Calu3 (cell line): ENCODE data around the gene CDH13. TPM values are rescaled to one million over a fixed set of nuclear protein-coding genes. Genes with fewer than 3 reads are reported as not detected.

Source experiments
- BruUV-seq: library from RNA; stranded (reverse); fragments of 400-500 nt; replicated peaks from 2 replicates; lab custom pipeline; 2021; lab: Mats Ljungman, UMichigan
- CTCF ChIA-PET: fragments of 300-600 bp; sonication (Branson Sonifier 250); formaldehyde crosslinking; loops from one replicate; lab custom pipeline; 2022; ENCODE audit warnings: antibody characterized with exemption; lab: Charles Lee
- DNase-seq: peaks from one replicate; pipeline ENCODE4 v3.0.0; 2022
- H3K27ac Mint-ChIP-seq: one replicate; pipeline ENCODE4 v1.8.0; 2022; ENCODE audit warnings: mixed read lengths; ENCODE audit not compliant: unreplicated experiment
- H3K27me3 Mint-ChIP-seq: one replicate; pipeline ENCODE4 v1.8.0; 2022; ENCODE audit warnings: mixed read lengths; ENCODE audit not compliant: unreplicated experiment
- H3K36me3 Mint-ChIP-seq: one replicate; pipeline ENCODE4 v1.8.0; 2022; ENCODE audit warnings: mild to moderate bottlenecking, moderate library complexity, mixed read lengths; ENCODE audit not compliant: insufficient read depth, unreplicated experiment
- H3K4me1 Mint-ChIP-seq: one replicate; pipeline ENCODE4 v1.8.0; 2022; ENCODE audit warnings: mild to moderate bottlenecking, low read depth, mixed read lengths; ENCODE audit not compliant: unreplicated experiment
- H3K4me3 Mint-ChIP-seq: one replicate; pipeline ENCODE4 v1.8.0; 2022; ENCODE audit warnings: mild to moderate bottlenecking, low read depth, moderate library complexity, mixed read lengths; ENCODE audit not compliant: unreplicated experiment
- H3K9me3 Mint-ChIP-seq: one replicate; pipeline ENCODE4 v1.8.0; 2022; ENCODE audit warnings: low read depth, mixed read lengths; ENCODE audit not compliant: unreplicated experiment
- intact Hi-C: fragments of 100-400 bp; cut with micrococcal nuclease; formaldehyde crosslinking; loops from one replicate; pipeline ENCODE4 v1.10.0; 2022; ENCODE audit not compliant: unreplicated experiment
- total RNA-seq: library from RNA; stranded (reverse); gene quantifications from 2 replicates; pipeline ENCODE4 v1.2.3, GENCODE V29; 2022
- TF ChIP-seq, protein P1 (sequence below): fragments of 200-600 bp; IDR thresholded peaks from one replicate; pipeline ENCODE4 v1.8.0; 2022; ENCODE audit warnings: antibody characterized with exemption; ENCODE audit not compliant: unreplicated experiment

CDH13 gene
- total RNA-seq, 1 experiment from 2014 or later, result not detected

DNA sequence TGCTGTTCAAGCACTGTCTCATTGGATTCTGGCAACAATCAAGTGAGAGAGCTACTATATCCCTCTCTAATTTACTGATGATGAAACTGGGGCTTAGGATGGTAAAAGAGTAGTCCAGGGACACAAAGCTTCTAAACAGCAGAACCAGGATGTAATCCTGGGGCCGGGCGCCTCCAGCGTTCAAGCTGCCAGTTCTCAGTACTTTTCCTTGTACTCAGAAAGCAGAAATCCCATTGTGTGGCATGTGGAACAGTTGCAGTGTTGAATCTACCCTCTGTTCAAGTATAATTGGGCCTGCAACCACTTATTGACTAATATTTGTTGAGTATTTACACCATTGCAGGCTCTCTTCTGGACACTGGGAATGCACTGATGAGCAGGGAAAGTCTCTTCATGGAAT lies 14.5 kb upstream of the CDH13 start:
- no peaks in the 10 kb centered on the region for H3K4me1 Mint-ChIP-seq
- H3K9me3 Mint-ChIP-seq, result peaks cover 9% of the 10 kb centered on the region
- intact Hi-C loops, result no loop called here
- TF ChIP-seq, protein P1, sequence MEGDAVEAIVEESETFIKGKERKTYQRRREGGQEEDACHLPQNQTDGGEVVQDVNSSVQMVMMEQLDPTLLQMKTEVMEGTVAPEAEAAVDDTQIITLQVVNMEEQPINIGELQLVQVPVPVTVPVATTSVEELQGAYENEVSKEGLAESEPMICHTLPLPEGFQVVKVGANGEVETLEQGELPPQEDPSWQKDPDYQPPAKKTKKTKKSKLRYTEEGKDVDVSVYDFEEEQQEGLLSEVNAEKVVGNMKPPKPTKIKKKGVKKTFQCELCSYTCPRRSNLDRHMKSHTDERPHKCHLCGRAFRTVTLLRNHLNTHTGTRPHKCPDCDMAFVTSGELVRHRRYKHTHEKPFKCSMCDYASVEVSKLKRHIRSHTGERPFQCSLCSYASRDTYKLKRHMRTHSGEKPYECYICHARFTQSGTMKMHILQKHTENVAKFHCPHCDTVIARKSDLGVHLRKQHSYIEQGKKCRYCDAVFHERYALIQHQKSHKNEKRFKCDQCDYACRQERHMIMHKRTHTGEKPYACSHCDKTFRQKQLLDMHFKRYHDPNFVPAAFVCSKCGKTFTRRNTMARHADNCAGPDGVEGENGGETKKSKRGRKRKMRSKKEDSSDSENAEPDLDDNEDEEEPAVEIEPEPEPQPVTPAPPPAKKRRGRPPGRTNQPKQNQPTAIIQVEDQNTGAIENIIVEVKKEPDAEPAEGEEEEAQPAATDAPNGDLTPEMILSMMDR, result no peak
- peaks cover 10% of the 10 kb centered on the region for H3K27me3 Mint-ChIP-seq
- no peak overlapping the region for H3K4me3 Mint-ChIP-seq
- no TSS peak for BruUV-seq
- no peak overlapping the region for H3K27ac Mint-ChIP-seq
- H3K36me3 Mint-ChIP-seq, result no peaks in the 10 kb centered on the region
- CTCF ChIA-PET, result interaction anchor here (0.5 kb wide), 1 partner anchor 56 kb away, joined by 3 read pairs; no protein-coding TSS in a partner anchor
- no peak for DNase-seq

DNA sequence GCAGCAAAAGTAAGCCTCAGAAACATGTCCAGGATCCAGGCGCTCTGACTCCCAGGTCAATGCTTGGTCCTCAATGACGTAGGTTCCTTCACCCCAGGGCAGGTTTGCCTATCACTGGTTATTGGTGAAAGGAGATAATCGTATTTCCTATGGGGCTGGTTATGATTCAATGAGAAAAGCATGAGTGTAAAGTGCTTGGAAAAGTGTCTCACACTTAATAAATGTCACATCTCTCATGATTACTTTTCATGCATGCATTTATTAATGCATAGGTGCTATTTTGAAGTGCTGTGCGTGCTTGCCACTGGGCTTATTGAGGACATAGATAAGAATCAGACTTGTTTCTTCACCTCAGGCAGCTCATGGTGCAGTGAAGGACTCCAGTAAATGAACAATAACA lies 10.4 kb upstream of the CDH13 start:
- CTCF ChIA-PET, result no interaction called here
- Mint-ChIP-seq H3K27me3 (peaks cover 39% of the 10 kb centered on the region), H3K4me1 (no peaks in the 10 kb centered on the region), H3K27ac (no peak overlapping the region), H3K9me3 (peaks cover 10% of the 10 kb centered on the region), H3K36me3 (no peaks in the 10 kb centered on the region), H3K4me3 (no peak overlapping the region)
- TF ChIP-seq, protein P1, result no peak
- no peak for DNase-seq
- intact Hi-C loops, result no loop called here
- no TSS peak for BruUV-seq

DNA sequence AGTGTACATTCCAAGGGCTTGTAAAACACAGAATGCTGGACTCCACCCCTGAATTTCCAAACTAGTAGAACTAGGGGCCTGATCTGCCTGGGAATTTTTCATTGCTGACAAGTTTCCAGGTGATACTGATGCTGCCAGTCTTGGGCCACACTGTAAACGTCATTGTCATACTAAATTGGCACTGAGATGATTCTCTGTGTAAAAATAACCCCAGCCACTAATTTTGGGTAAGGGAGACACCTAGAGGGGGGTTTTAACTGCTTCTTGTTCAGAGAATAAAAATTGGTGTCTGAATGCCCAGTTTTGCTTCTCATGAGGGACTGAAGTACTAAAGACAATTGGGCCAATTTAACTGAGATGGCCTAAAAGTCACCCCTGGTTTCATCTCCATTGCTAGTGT lies 5.0 kb upstream of the CDH13 start:
- Mint-ChIP-seq H3K27me3 (peaks cover 30% of the 10 kb centered on the region), H3K36me3 (no peaks in the 10 kb centered on the region), H3K27ac (no peak overlapping the region), H3K9me3 (peaks cover 3% of the 10 kb centered on the region), H3K4me1 (no peaks in the 10 kb centered on the region), H3K4me3 (no peak overlapping the region)
- intact Hi-C loops, result no loop called here
- BruUV-seq, result no TSS peak
- CTCF ChIA-PET, result no interaction called here
- DNase-seq, result no peak
- TF ChIP-seq, protein P1, result no peak

DNA sequence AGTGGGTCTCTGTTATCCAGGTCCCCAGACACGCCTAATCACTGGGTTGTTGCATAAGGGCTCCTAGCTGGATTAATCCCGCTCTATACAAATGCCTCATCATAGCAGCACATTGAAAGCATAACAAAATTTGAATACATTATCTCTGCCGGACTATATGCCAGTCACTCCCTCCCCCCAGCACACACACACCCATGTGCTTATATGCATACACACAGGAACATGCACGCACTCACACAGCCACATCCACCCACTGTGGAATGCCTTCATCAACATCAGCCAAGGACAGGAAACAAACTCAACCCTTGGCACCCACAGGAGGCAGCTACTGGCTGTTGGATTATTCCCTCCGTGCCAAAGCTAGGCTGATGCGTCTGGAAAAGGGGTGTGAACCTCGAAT lies 3.5 kb upstream of the CDH13 start:
- Mint-ChIP-seq H3K27ac (no peak overlapping the region), H3K36me3 (no peaks in the 10 kb centered on the region), H3K9me3 (peaks cover 3% of the 10 kb centered on the region), H3K4me1 (no peaks in the 10 kb centered on the region), H3K4me3 (no peak overlapping the region), H3K27me3 (peaks cover 37% of the 10 kb centered on the region)
- CTCF ChIA-PET, result no interaction called here
- DNase-seq, result no peak
- BruUV-seq, result no TSS peak
- TF ChIP-seq, protein P1, result no peak
- intact Hi-C loops, result no loop called here
